ENCODE results near the gene KCNA1.
"Not testable (repeated sequence)": the region's sequence is repeated elsewhere in the genome, so short reads cannot be mapped to it uniquely, and the experiment has no call there.

Gene KCNA1

GRCh38 chr12:4867384-4867783 is 42.3 kb upstream of the KCNA1 start:
- no peak for TF ChIP-seq CTCF (IDR thresholded peaks at IDR 0.05; ENCODE audit: insufficient read depth, low read length, missing control alignments)
- H3K4me3 ChIP-seq (ENCODE audit: low read depth, low read length) = no peak overlapping the region
- POLR2A ChIA-PET = no interaction called here
- CTCF ChIA-PET = interaction anchor here (9.5 kb wide), 1 partner anchor 11 kb away, joined by 121 read pairs; no protein-coding TSS in a partner anchor
- DNase-seq (ENCODE audit: low read depth, low spot score) = no peak

- POLR2A ChIA-PET = no interaction called here
Observed at GRCh38 chr12:4870423-4870822, 39.3 kb upstream of the KCNA1 start.

GRCh38 chr12:4871514-4871913 is 38.2 kb upstream of the KCNA1 start:
- DNase-seq (ENCODE audit: low read depth, low spot score) = no peak
- ChIA-PET CTCF (interaction anchor here (1.2 to 9.5 kb wide), 2 partner anchors 15 to 21 kb away, joined by 3 to 121 read pairs; no protein-coding TSS in a partner anchor), POLR2A (no interaction called here)
- no peak overlapping the region for H3K4me3 ChIP-seq (ENCODE audit: low read depth, low read length)
- TF ChIP-seq CTCF (IDR thresholded peaks at IDR 0.05; ENCODE audit: insufficient read depth, low read length, missing control alignments) = no peak

More at GRCh38 chr12:4870423-4870822, 39.3 kb upstream of the KCNA1 start:
- DNase-seq (ENCODE audit: low read depth, low spot score) = no peak
- H3K4me3 ChIP-seq (ENCODE audit: low read depth, low read length) = no peak overlapping the region
- no peak for TF ChIP-seq CTCF (IDR thresholded peaks at IDR 0.05; ENCODE audit: insufficient read depth, low read length, missing control alignments)
- CTCF ChIA-PET = interaction anchor here (0.5 to 9.5 kb wide), 3 partner anchors 14 to 153 kb away, joined by 3 to 121 read pairs (median 3); no protein-coding TSS in a partner anchor

GRCh38 chr12:4873947-4874346 is 35.8 kb upstream of the KCNA1 start:
- ChIA-PET POLR2A (no interaction called here), CTCF (interaction anchor here (0.9 to 1.4 kb wide), 3 partner anchors 16 to 19 kb away, joined by 3 to 8 read pairs (median 4); no protein-coding TSS in a partner anchor)
- TF ChIP-seq CTCF (IDR thresholded peaks at IDR 0.05; ENCODE audit: insufficient read depth, low read length, missing control alignments) = no peak
- DNase-seq (ENCODE audit: low read depth, low spot score) = no peak
- H3K4me3 ChIP-seq (ENCODE audit: low read depth, low read length) = no peak overlapping the region

- POLR2A ChIA-PET = no interaction called here
- H3K4me3 ChIP-seq (ENCODE audit: low read depth, low read length) = no peak overlapping the region
- TF ChIP-seq CTCF (IDR thresholded peaks at IDR 0.05; ENCODE audit: insufficient read depth, low read length, missing control alignments) = no peak
- no peak for DNase-seq (ENCODE audit: low read depth, low spot score)
- CTCF ChIA-PET = interaction anchor here (1.0 to 1.4 kb wide), 3 partner anchors 16 to 26 kb away, joined by 3 to 8 read pairs (median 5); no protein-coding TSS in a partner anchor
Observed at GRCh38 chr12:4874671-4875070, 35.0 kb upstream of the KCNA1 start.

- CTCF ChIA-PET = interaction anchor here (1.4 to 1.8 kb wide), 2 partner anchors 21 to 24 kb away, joined by 3 to 4 read pairs; no protein-coding TSS in a partner anchor
- DNase-seq (ENCODE audit: low read depth, low spot score); POLR2A ChIA-PET; H3K4me3 ChIP-seq (ENCODE audit: low read depth, low read length): not testable (repeated sequence)
Observed at GRCh38 chr12:4879481-4879880, 30.2 kb upstream of the KCNA1 start.

Measured in AG04449 (cell line).